GM12878 (cell line): ENCODE data around the gene VPS33B. TPM values are rescaled to one million over a fixed set of nuclear protein-coding genes. Genes with fewer than 3 reads are reported as not detected.

Source experiments
- ATAC-seq: fragments of 200-7000 bp; cut with Tn5 transposase; 3 replicates; pipeline ENCODE4 v1.9.1; 2020; ENCODE audit warnings: mild to moderate bottlenecking, moderate library complexity
- BruUV-seq: library from RNA; stranded (reverse); fragments of 400-500 nt; replicated peaks from 2 replicates; lab custom pipeline; 2021; lab: Mats Ljungman, UMichigan
- CTCF ChIA-PET: fragments of 300-600 bp; sonication (Branson Sonifier 250); formaldehyde crosslinking; extraction: SDS; loops from one replicate; lab custom pipeline; 2021; ENCODE audit warnings: inconsistent platforms; lab: Yijun Ruan, JAX
- POLR2A ChIA-PET: fragments of 350-600 bp; formaldehyde crosslinking; extraction: SDS; loops from one replicate; lab custom pipeline; 2021; ENCODE audit warnings: inconsistent platforms; lab: Charles Lee
- RAD21 ChIA-PET: fragments of 300-600 bp; sonication (Branson Sonifier 250); formaldehyde crosslinking; loops from one replicate; lab custom pipeline; 2023; ENCODE audit warnings: antibody characterized with exemption; ENCODE audit not compliant: unreplicated experiment; lab: Charles Lee
- SMC1A ChIA-PET: fragments of 300-600 bp; sonication (Branson Sonifier 250); formaldehyde crosslinking; loops from one replicate; lab custom pipeline; 2023; ENCODE audit not compliant: unreplicated experiment, uncharacterized antibody; lab: Charles Lee
- DNase-seq: peaks from one replicate; pipeline ENCODE4 v3.0.0-alpha.2; 2011; ENCODE audit warnings: low read depth, low spot score
- FAIRE-seq: peaks from 3 replicates; lab custom pipeline; 2011; peaks lifted over from hg19 to GRCh38; lab: Jason Lieb, UNC
- H2AFZ ChIP-seq: 2 replicates; pipeline ENCODE4 v1.6.0; 2011; ENCODE audit warnings: low read depth, low read length, control low read depth; ENCODE audit not compliant: control insufficient read depth
- H3K27ac ChIP-seq: 2 replicates; pipeline ENCODE4 v1.5.1; 2011; ENCODE audit warnings: control low read depth; ENCODE audit not compliant: control insufficient read depth, insufficient read depth
- H3K27me3 ChIP-seq, 2 experiments: replicated peaks in 1 of 2; 2 replicates each; pipeline versions ENCODE4 v1.6.0 to v1.6.1; 2011; ENCODE audit warnings: low read length in 1 of 2; ENCODE audit not compliant: control insufficient read depth in 2 of 2, insufficient read depth in 2 of 2
- H3K36me3 ChIP-seq, 2 experiments: 2 replicates each; pipeline ENCODE4 v1.5.1; 2011; ENCODE audit warnings: low read length in 1 of 2; ENCODE audit not compliant: control insufficient read depth in 2 of 2, insufficient read depth in 2 of 2
- H3K4me1 ChIP-seq: 2 replicates; pipeline ENCODE4 v1.6.1; 2011; ENCODE audit warnings: mild to moderate bottlenecking, low read length, moderate library complexity, mixed read lengths; ENCODE audit not compliant: control insufficient read depth, insufficient read depth
- H3K4me2 ChIP-seq: 2 replicates; pipeline ENCODE4 v1.6.0; 2011; ENCODE audit warnings: control low read depth; ENCODE audit not compliant: control insufficient read depth, insufficient read depth
- H3K4me3 ChIP-seq: fragments of 200-600 bp; sonication (generic); 2 replicates; pipeline ENCODE4 v1.5.1; 2016
- H3K79me2 ChIP-seq: 2 replicates; pipeline ENCODE4 v1.6.0; 2011; ENCODE audit warnings: low read length; ENCODE audit not compliant: control insufficient read depth, insufficient read depth
- H3K9ac ChIP-seq: 2 replicates; pipeline ENCODE4 v1.8.0; 2011; ENCODE audit warnings: low read length, control low read depth, mixed read lengths; ENCODE audit not compliant: control insufficient read depth, insufficient read depth
- H3K9me3 ChIP-seq: replicated peaks from 3 replicates; pipeline ENCODE4 v1.5.1; 2011; ENCODE audit warnings: mild to moderate bottlenecking, low read length; ENCODE audit not compliant: control insufficient read depth, insufficient read depth
- H4K20me1 ChIP-seq: 2 replicates; pipeline ENCODE4 v1.6.0; 2011; ENCODE audit not compliant: control insufficient read depth, insufficient read depth
- GATAD2B ChIP-seq: fragments of 450-650 bp; conservative IDR thresholded peaks from 2 replicates; pipeline ENCODE4 v1.6.1; 2017; ENCODE audit warnings: low read depth, mild to moderate bottlenecking, moderate library complexity
- HCFC1 ChIP-seq: fragments of 150-350 bp; IDR thresholded peaks from 2 replicates; pipeline ENCODE4 v1.6.1; 2014; ENCODE audit warnings: low read length
- LARP7 ChIP-seq: fragments of 450-650 bp; IDR thresholded peaks from 2 replicates; pipeline ENCODE4 v1.6.1; 2017; ENCODE audit warnings: mild to moderate bottlenecking
- MEF2B ChIP-seq: fragments of 450-650 bp; IDR thresholded peaks from 2 replicates; pipeline ENCODE4 v1.6.1; 2018; ENCODE audit warnings: mild to moderate bottlenecking, moderate library complexity; ENCODE audit not compliant: partially characterized antibody, poor library complexity, severe bottlenecking
- MTA3 ChIP-seq: IDR thresholded peaks from 2 replicates; pipeline ENCODE4 v1.6.1; 2012; ENCODE audit warnings: low read length, inconsistent platforms, borderline replicate concordance
- NBN ChIP-seq: fragments of 450-650 bp; IDR thresholded peaks from 2 replicates; pipeline ENCODE4 v1.6.1; 2016
- NFIC ChIP-seq: IDR thresholded peaks from 2 replicates; pipeline ENCODE4 v1.6.1; 2012; ENCODE audit warnings: low read depth, mild to moderate bottlenecking, inconsistent platforms, low read length, moderate library complexity
- SIN3A ChIP-seq: IDR thresholded peaks from 2 replicates; pipeline ENCODE4 v1.6.1; 2012; ENCODE audit warnings: low read depth, low read length, improper control_type of control experiment
- SUZ12 ChIP-seq: fragments of 200-600 bp; sonication (generic); IDR thresholded peaks from one replicate; pipeline ENCODE4 v1.6.1; 2018; ENCODE audit warnings: antibody characterized with exemption, mild to moderate bottlenecking; ENCODE audit not compliant: unreplicated experiment
- ZNF24 ChIP-seq: fragments of 450-650 bp; IDR thresholded peaks from 2 replicates; pipeline ENCODE4 v1.6.1; 2017; ENCODE audit warnings: antibody characterized with exemption, mild to moderate bottlenecking
- WGBS: methylation state at CpG from one replicate; pipeline ENCODE4 v1.1.6; 2016; ENCODE audit warnings: low lambda C conversion rate; ENCODE audit not compliant: insufficient replicate concordance, insufficient coverage; ENCODE audit errors: missing lambda C conversion rate; 5-methylcytosine and 5-hydroxymethylcytosine counted together
- in situ Hi-C: fragments of 300-500 bp; cut with MboI; formaldehyde crosslinking; loops from 9 replicates; pipeline ENCODE4 v1.14.3; 2018; ENCODE audit warnings: mixed read lengths
- intact Hi-C: fragments of 100-400 bp; cut with micrococcal nuclease; formaldehyde crosslinking; loops from one replicate; pipeline ENCODE4 v1.14.2; 2022; ENCODE audit not compliant: unreplicated experiment
- polyA plus RNA-seq, 11 experiments: library from polyadenylated mRNA; depleted of rRNA in 4 of 11; unstranded in 6 of 11; stranded (reverse) in 5 of 11; fragments of >200 nt; fragmentation: Nextera tagmentation in 4 of 11; fragmentation: Illumina TruSeq in 1 of 11; extraction: Ambion mirVana in 4 of 11; extraction: Trizol in 1 of 11; gene quantifications; 1 replicate in 1 of 11; 2 replicates in 10 of 11; pipeline versions ENCODE4 v1.2.1 to v1.2.3, GENCODE V29; 2011 to 2016; ENCODE audit warnings: inconsistent platforms in 2 of 11, missing spikeins in 2 of 11, low read depth in 1 of 11
- total RNA-seq, 4 experiments: library from RNA; depleted of rRNA in 3 of 4; stranded (reverse); fragments of >200 nt in 3 of 4; fragmentation: Illumina TruSeq in 1 of 4; extraction: Trizol in 1 of 4; gene quantifications; 2 replicates each; pipeline versions ENCODE4 v1.2.1 to v1.2.3, GENCODE V29; 2013 to 2021
- TF ChIP-seq, protein P1 (sequence below): fragments of 450-650 bp; IDR thresholded peaks from 2 replicates; pipeline ENCODE4 v1.6.1; 2017; ENCODE audit warnings: low read depth, mild to moderate bottlenecking, moderate library complexity
- TF ChIP-seq, protein P2 (sequence below): fragments of 450-650 bp; IDR thresholded peaks from 2 replicates; pipeline ENCODE4 v1.6.1; 2016; ENCODE audit warnings: mild to moderate bottlenecking
- TF ChIP-seq, protein P3 (sequence below): IDR thresholded peaks from 2 replicates; pipeline ENCODE4 v1.6.1; 2012; ENCODE audit warnings: low read length, inconsistent platforms

The VPS33B gene
- total and polyA plus RNA-seq, 10 of the 15 experiments (the other 5 are each of a cell fraction or from before 2014, with no cell fraction given) = 11.4 to 21.5 (median 15.2) TPM

DNA sequence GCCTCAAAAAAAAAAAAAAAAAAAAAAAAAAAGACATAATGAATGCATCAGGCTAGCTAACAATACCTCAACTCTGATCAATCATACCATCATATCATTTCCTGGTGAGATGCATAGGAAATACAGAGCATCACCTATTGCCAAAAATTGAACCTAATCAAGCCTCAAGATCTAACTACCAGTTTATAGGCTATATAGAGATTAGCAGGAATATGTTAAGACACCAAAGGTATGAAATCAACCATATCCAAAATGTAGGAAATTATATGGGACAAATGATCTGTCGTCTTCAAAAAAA is 387 bp upstream of the VPS33B start:
- Histone ChIP-seq H3K27ac (peak overlapping the region; percentile 88), H3K36me3 (0 out of 4 replicates have a peak, but pooled peaks cover 0 to 3% of the 10 kb centered on the region in 2 experiments), H3K9me3 (no peaks in the 10 kb centered on the region), H3K27me3 (no peaks in the 10 kb centered on the region), H3K79me2 (peaks cover 33% of the 10 kb centered on the region), H2AFZ (peak overlapping the region; percentile 85), H3K4me1 (peaks cover 3% of the 10 kb centered on the region; the same call in 1 of the 2 replicates), H3K4me2 (peak overlapping the region; percentile 98), H3K9ac (peak overlapping the region; percentile 93), H4K20me1 (no peaks in the 10 kb centered on the region), H3K4me3 (peak overlapping the region; percentile 93)
- POLR2A ChIA-PET = interaction anchor here (0.6 to 1.0 kb wide), 5 partner anchors 28 to 919 kb away, joined by 3 to 12 read pairs (median 4); no protein-coding TSS in a partner anchor
- intact Hi-C loops = loop anchor here (1.0 to 5.0 kb wide), 2 partner anchors 28 to 65 kb away; partner anchors contain the start of gene PRC1
- no peak for FAIRE-seq
- WGBS = 0% methylated on average over 1 of the region's 1 CpG
- TF ChIP-seq, protein P1, sequence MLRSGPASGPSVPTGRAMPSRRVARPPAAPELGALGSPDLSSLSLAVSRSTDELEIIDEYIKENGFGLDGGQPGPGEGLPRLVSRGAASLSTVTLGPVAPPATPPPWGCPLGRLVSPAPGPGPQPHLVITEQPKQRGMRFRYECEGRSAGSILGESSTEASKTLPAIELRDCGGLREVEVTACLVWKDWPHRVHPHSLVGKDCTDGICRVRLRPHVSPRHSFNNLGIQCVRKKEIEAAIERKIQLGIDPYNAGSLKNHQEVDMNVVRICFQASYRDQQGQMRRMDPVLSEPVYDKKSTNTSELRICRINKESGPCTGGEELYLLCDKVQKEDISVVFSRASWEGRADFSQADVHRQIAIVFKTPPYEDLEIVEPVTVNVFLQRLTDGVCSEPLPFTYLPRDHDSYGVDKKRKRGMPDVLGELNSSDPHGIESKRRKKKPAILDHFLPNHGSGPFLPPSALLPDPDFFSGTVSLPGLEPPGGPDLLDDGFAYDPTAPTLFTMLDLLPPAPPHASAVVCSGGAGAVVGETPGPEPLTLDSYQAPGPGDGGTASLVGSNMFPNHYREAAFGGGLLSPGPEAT = 0 out of 2 replicates have a peak, but pooled peaks have one; percentile 19
- TF ChIP-seq MEF2B = no peak
- 0 out of 2 replicates have a peak, but pooled peaks have one; percentile 5 for TF ChIP-seq NBN
- TF ChIP-seq MTA3 = 0 out of 2 replicates have a peak, but pooled peaks have one; percentile 19
- TF ChIP-seq LARP7 = no peak
- TF ChIP-seq, protein P2, sequence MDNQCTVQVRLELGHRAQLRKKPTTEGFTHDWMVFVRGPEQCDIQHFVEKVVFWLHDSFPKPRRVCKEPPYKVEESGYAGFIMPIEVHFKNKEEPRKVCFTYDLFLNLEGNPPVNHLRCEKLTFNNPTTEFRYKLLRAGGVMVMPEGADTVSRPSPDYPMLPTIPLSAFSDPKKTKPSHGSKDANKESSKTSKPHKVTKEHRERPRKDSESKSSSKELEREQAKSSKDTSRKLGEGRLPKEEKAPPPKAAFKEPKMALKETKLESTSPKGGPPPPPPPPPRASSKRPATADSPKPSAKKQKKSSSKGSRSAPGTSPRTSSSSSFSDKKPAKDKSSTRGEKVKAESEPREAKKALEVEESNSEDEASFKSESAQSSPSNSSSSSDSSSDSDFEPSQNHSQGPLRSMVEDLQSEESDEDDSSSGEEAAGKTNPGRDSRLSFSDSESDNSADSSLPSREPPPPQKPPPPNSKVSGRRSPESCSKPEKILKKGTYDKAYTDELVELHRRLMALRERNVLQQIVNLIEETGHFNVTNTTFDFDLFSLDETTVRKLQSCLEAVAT = no peak
- TF ChIP-seq HCFC1 = no peak
- no peak for TF ChIP-seq SUZ12
- TF ChIP-seq, protein P3, sequence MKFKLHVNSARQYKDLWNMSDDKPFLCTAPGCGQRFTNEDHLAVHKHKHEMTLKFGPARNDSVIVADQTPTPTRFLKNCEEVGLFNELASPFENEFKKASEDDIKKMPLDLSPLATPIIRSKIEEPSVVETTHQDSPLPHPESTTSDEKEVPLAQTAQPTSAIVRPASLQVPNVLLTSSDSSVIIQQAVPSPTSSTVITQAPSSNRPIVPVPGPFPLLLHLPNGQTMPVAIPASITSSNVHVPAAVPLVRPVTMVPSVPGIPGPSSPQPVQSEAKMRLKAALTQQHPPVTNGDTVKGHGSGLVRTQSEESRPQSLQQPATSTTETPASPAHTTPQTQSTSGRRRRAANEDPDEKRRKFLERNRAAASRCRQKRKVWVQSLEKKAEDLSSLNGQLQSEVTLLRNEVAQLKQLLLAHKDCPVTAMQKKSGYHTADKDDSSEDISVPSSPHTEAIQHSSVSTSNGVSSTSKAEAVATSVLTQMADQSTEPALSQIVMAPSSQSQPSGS = 0 out of 2 replicates have a peak, but pooled peaks have one; percentile 29
- TF ChIP-seq NFIC = peak; percentile 42; the same call in 1 of the 2 replicates
- TF ChIP-seq GATAD2B = no peak
- TF ChIP-seq SIN3A = no peak
- peak; percentile 4; the same call in 1 of the 2 replicates for TF ChIP-seq ZNF24
- SMC1A ChIA-PET = interaction anchor here (0.9 kb wide), 1 partner anchor 92 kb away, joined by 3 read pairs; no protein-coding TSS in a partner anchor
- ATAC-seq = no peak
- in situ Hi-C loops = no loop called here
- no peak for DNase-seq
- CTCF ChIA-PET = interaction anchor here (0.8 to 4.0 kb wide), 6 partner anchors 10 to 90 kb away, joined by 3 to 24 read pairs (median 6); partner anchors contain the start of genes HDDC3 and UNC45A
- BruUV-seq = TSS peak; percentile 86
- RAD21 ChIA-PET = interaction anchor here (0.7 to 1.4 kb wide), 3 partner anchors 11 to 68 kb away, joined by 3 to 9 read pairs (median 3); partner anchors contain the start of gene RCCD1
